SKM-1 treated with dmso at 0.1 percent for 144 hours (cell line): Measurements from ENCODE around the gene TNRC6C.
"Not testable (repeated sequence)": the region's sequence is repeated elsewhere in the genome, so short reads cannot be mapped to it uniquely, and the experiment has no call there.

Experiments used
- DNase-seq: peaks from one replicate; lab custom pipeline; 2025; ENCODE audit not compliant: unreplicated experiment; lab: John Stamatoyannopoulos, UW

TNRC6C gene

DNA sequence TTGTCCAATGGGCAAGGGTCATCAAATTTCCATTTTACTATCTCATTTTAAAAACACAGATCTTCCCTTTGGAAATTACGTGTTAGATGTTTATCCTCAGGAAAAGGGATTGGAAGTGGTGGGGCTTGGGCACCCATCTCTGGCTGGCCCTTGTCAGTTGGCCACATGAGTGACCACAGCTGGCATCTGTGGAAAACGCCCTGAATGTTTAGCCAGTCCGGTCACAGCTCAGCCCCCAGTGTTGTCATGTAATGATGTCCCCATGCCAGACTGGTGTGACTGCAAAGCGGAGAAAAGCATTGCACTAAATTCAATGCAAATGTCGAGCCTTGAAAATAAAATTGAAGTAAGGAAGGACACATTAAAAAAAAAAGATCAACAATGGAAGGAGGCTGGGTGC is 117.0 kb downstream of the TNRC6C start:
- no peak for DNase-seq

DNA sequence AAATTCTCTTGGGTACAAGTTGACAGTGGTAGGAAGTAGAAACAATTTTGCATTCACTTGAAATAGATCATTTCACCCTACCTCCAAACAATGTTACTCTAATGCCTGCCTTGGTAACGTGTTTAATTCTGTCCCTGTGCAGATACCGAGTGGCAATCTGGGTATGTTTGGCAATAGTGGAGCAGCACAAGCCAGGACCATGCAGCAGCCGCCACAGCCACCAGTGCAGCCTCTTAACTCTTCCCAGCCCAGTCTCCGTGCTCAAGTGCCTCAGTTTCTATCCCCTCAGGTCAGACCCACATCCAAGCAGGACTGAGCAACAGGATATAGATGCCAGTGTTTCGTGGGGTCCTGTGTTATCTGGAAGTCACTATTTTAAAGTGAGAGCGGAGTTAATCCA is 120.8 kb downstream of the TNRC6C start:
- no peak for DNase-seq

DNA sequence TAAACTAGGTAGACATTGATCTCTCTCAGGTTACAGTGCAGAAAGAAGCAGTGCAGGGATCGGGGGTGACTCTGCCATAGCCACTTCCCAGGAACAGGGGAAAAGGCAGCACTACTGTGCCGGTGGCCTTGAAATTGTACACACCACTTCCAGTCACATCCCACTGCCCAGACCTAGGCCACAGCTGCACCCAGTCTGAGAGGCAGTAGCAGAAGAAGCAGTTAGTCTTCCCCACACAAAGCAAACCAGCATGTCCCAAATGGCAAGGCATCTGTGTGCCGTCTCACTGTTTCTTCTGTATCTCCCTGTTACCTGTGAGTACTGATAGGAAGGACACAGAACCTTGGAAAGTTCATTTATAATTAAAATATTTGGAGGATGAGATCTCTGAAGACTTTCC is 123.0 kb downstream of the TNRC6C start:
- DNase-seq = no peak

DNA sequence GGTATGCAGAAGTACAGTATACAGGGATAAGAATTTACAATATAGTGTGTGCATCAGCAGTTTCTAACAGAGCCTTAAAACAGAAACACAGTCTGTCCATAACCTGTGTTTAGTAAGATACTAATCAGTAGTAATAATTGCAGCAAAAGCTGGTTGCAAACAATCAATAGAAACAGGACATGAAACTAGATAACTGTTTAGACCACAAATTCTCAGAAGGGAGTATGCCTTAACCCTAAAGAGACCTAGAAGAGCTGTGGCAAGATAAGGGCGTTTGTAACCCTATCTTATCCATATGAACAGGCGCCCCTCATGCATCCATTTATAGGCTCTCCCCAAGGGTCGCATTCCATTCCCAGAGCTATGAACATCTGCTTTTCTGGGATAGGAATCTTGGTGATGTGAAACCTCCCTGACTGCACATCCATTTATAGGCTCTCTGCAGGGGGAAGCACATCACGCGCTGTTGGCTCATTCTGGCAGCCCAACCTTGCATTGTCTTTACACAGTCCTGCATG is 123.9 kb downstream of the TNRC6C start:
- DNase-seq = not testable (repeated sequence)

DNA sequence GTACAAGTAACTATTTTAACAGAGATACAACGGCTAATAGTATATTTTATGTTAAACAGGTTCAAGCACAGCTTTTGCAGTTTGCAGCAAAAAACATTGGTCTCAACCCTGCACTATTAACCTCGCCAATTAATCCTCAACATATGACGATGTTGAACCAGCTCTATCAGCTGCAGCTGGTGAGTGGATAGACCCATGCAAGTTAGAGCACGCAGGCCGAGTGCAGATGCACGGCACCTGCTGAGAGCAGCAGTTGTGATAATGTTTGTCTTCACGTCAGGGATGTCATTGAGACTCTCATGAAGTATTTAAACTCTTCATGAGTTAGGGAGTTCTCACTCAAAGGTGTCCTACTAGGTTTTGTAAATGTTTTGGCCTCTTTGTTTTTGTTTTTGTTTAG is 124.5 kb downstream of the TNRC6C start:
- DNase-seq = no peak

DNA sequence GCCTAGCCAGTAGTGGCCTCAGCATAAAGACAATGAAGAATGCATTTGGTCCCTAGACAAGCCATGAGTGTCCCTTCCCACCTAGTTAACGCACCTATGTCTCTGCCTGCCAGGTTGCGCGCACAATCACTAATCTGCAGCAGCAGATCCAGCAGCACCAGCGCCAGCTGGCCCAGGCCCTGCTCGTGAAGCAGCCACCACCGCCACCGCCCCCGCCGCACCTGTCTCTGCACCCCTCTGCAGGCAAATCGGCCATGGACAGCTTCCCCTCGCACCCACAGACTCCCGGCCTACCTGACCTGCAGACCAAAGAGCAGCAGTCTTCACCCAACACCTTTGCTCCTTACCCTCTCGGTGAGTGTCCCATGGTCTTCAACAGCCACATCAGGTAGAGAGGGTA is 128.2 kb downstream of the TNRC6C start:
- DNase-seq = no peak

DNA sequence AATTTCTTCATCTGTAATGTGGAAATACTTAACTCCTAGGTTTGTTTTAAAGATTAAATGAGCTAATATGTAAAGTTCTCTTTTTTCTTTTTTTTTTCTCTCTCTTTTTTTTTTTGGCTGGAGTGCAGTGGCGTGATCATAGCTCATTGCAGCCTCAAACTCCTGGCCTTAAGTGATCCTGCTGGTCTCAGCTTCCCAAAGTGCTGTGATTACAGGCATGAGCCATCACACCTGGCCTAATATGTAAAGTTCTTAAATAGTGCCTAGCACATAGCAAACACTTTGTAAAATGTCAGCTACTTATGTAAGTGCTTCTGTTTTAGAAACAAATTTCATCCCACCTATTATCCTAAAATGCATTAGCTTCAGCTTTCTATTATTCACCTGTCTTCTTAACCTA is 130.0 kb downstream of the TNRC6C start:
- DNase-seq = no peak

DNA sequence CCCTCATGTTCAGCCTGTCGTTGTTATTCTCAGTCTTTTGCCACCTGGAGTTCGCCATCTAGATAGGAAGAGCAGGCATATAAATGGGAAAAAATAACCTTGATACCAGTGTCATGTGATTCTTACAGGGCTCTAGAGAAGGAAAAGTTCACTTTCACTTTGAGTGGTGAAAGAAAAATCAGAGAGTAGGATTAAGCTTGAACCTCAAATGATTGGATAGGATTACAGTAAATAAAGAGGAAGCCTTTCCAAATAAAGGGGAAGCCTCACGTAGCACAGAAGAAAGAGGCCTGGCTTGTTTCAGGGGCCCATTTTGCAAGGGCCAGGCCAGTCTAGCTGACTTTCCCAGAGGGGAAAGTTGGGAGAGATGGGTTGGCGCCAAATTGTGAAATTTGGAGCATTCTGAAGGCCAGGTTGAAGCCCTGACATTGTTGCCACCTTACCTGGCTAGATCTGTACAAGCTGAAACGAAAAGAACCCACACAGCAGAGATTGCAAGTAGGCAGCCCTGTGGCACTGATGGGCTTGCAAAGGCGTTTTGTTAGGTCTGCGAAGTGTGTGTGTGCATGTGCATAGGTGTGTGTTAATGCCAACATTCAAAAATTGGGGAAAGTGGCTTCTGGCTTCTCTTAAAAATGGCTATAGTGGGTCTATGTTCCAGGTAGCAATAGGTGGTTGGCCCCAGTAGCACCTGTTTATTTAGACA is 131.2 kb downstream of the TNRC6C start:
- no peak for DNase-seq

DNA sequence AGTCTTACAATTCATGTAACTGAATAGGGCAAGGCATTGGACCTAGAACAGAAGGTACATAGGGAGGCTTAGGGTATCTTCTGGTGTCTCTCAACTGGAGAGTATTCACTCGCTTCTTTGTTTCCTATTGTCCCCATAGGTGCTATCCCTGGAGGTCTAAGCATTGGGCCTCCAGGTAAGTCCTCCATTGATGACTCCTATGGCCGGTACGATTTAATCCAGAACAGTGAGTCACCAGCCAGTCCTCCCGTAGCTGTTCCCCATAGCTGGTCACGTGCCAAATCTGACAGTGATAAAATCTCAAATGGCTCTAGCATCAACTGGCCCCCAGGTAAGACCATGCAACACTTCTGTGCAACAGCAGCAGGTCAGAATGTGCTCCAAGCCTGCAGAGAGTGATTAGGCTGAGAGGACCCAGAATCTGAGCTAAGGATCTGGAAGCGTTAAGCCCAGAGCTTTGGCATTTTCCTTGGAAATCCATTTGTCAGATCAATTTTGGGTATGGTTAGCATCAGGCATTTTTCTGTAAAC is 134.4 kb downstream of the TNRC6C start:
- no peak for DNase-seq

DNA sequence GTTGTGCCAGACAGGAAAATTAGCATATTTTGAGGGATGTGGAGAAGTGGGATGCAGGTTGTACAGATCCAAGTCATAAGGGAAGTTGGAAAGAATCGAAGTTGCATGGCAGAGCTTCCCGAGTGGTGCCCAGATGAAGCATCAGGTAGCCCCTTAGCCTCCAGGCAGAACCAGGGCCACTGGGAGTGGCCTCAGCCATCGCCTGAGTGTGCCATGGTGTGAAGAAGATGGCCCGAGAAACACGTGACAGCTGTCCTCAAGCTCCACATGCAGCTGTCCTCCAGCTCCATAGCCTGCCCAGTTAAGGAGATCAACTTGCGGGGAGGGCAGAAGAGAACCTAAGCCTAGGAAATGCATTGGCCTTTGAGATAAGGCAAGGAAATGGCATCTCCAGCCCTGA is 136.5 kb downstream of the TNRC6C start:
- DNase-seq = no peak

DNA sequence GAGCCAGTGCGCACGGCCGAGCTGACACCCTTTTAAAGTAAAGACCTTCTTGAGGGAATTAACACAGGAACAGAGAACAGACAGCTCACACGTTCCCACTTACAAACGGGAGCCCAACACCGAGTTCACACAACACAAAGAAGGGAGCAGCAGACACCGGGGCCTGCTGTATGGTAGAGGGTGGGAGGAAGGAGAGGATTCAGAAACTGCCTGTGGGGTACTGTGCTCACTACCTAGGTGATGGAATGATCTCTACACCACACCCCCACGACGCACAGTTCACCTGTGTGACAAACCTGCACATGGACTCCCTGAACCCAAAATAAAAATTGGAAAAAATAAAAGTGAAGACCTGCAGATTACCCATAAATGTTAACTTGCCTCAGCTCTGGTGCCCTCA is 137.6 kb downstream of the TNRC6C start:
- no peak for DNase-seq

DNA sequence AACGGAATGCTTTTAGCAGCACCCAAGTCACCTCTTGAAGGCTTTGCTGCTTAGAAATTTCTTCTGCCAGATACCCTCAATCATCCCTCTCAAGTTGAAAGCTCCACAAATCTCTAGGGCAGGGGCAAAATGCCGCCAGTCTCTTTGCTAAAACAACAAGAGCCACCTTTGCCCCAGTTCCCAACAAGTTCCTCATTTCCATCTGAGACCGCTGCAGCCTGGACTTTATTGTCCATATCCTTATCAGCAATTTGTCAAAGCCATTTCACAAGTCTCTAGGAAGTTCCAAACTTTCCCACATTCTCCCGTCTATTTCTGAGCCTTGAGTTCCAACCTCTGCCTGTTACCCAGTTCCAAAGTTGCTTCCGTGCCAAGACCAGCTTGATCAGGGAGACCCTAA is 142.6 kb downstream of the TNRC6C start:
- no peak for DNase-seq

DNA sequence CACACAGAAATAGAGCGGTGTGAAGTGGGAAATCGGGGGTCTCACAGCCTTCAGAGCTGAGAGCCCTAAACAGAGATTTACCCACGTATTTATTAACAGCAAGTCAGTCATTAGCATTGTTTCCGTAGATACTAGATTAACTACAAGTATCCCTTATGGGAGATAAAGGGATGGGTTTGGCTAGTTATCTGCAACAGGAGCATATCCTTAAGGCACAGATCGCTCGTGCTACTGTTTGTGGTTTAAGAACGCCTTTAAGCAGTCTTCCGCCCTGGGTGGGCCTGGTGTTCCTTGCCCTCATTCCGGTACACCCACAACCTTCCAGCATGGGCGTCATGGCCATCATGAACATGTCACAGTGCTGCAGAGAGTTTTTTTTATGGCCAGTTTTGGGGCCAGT is 143.0 kb downstream of the TNRC6C start:
- no peak for DNase-seq

DNA sequence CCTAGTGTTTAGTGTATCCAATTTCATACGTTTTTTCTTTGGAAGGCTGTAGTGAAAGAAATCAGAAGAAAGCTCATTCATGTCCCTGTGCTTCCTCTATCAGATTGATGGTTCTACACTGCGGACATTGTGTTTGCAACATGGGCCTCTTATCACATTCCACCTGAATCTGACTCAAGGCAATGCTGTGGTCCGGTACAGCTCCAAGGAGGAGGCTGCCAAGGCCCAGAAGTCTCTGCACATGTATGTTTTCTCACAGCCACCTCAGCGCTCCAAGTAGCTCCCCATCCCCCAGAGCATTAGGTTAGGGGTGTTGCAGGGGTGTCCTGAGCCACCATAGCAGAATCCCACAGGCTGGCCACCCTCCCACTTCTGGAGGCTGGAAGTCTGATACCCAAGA is 144.8 kb downstream of the TNRC6C start:
- DNase-seq = no peak

DNA sequence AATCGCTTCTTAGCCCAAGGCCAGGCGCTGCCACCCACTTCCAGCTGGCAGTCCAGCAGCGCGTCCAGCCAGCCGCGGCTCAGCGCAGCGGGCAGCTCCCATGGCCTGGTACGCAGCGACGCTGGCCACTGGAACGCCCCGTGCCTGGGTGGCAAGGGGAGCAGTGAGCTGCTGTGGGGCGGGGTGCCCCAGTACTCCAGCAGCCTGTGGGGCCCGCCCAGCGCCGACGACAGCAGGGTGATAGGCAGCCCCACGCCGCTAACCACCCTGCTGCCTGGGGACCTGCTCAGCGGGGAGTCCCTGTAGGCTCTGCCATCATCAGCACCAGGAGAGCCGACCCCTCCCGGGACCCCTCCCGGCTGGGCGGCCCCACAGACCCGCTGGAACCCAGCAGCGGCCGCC is 146.0 kb downstream of the TNRC6C start:
- DNase-seq = no peak

DNA sequence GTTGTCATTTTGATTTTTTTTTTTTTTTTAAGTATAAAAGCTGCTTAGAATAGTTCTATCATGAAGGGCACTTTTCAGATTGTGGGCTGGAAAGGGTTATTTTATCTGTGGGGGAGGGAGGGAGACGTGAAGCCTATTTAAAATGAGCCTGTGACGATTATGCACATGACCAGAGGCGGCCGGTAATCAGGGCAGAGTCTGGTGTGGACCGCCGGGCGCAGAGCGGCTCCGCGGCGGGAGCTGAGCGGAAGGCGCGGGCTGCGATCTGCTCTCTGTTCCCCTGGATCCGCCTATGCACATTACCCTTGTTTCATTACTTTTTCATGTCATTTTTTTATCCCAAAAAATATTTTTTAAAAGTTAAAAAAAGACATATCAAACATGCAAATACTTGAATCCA is 146.6 kb downstream of the TNRC6C start:
- DNase-seq = no peak

DNA sequence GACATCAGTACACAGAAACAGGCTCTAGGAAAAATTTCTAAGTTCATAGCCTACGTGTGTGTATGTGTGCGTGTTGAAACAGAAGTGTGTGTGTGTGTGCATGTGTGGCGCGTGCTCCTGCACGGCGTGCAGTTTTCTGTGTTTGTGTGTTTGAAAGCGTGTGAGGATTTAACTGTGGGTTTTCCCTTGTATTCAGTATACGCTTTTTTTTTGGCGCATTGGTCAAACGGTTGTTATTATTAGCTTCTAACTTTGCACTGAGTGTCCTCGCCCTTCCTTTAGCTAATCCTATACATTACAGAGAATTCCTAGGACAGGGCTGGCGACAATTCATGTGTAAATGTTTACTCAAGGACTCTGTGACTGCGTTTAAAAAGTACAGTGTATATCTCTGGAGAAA is 147.0 kb downstream of the TNRC6C start:
- no peak for DNase-seq

DNA sequence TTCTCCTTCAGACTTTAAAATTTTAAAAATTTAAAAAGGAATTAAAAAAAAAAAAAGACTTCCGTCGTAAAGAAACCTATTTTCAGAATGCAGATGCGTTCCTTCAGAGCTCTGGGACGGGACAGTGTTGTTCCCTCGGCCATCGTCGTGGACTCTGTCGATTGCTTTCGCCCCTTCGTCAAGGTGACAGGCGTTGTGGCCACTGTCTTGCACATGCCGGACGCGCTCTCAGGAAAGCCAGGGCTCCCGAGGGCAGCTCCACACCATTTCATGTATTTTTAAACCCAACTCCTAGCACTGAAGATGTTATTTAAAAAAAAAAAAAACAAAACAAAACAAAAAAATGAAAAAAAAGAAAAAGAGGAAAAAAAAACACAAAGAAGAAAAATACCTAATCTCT is 147.7 kb downstream of the TNRC6C start:
- DNase-seq = no peak

DNA sequence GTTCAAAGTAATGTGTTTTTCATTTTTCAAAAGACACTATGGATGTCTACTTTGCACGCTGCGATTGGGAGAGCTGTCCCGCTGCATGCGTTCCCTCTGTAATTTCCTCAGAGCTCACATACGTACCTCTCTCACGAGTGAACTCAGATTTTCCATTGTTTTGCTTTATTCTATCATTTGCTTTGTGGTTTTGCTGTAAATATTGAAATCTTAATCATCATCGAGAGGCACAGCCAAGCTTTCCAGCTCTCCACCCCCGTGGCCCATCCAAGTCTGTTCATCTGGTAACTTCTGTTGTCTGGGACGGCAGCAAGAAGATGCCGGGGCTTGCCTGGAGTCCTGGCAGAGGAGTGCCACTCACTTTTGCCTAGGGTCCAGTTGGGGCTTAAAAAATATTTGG is 149.0 kb downstream of the TNRC6C start:
- no peak for DNase-seq

DNA sequence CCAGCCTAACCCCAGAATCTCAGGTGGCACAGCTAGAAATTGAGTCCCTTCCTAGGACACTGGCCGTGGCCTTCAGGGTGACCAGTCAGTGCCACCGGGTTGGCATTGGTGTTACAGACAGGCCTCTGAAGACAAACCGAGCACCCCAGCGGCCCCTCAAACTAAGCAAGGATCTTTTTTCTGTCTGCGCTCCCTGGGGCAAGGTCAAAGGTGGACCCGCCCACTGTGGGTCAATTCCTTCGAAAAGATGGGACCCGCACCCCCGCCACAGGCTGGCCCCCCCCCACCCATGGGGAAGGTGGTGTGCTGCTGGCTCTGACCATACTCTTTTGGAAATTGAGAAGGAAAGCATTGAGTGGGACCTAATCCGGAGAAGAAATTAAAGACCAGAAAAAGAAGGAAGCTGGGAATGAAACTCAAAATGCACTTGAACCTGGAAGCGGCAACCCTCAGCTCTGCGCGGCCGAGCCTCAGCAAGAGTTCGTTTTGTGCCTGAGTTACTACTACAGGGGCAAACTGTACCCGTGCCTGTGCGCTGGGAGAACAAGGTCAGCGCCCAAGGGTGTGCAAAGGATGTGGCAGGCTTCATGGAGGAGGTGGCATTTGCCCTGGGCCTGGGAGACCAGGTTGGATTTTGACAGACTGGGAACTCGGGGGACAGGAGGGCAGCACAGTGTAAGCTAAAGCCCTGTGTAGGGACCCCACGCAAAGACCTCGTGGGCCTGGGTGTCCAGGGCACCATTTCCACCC is 149.6 kb downstream of the TNRC6C start:
- DNase-seq = no peak

DNA sequence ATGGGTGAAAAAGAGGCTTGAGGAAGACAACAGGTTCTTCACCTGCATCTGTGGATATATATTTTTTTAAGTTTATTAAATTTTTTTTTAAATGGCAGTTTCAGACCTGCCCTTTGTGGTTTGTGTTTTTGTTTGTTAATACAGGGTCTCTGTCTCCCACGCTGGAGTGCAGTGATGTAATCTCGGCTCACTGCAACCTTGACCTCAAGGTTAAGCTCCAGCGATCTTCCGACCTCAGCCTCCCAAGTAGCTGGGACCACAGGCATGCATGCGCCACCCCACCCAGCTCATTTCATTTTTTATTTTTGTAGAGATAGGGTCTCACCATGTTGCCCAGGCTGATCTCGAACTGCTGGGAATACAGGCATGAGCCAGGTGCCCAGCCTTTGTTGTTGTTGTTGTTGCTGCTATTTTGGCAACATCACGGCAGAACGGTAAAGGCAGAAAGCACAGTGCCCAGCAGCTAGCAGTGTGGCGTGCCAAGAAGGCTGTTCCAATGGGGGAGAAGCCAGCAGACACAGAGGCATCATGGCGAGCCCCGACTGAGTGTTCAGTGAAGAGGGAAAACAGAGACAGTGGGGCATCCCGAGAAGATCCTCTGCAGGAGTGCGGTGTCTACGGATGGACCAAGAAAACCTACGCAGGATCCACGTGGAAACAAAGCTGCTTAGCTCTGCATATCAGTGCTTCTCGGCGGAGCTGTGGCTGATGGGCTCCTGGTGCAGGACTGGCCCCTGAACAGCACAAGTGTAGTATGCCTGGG is 150.4 kb downstream of the TNRC6C start:
- no peak for DNase-seq

DNA sequence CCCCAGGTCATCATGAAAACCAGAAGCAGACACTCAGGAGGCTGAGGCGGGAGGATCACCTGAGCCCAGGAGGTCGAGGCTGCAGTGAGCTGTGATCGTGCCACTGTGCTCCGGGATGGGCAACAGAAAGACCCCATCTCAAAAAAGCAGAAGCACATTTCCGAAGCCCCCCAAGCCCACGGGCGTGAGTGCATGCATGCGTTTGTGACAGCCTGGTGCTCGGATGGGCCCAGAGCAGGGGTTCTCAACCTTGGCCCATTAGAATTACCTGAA is 150.9 kb downstream of the TNRC6C start:
- no peak for DNase-seq
